Right atrium auricular region (tissue), 2 donors: ENCODE results near the gene PPP1R16B. TPM values are rescaled to one million over a fixed set of nuclear protein-coding genes. Genes with fewer than 3 reads are reported as not detected.
A peak's percentile ranks its signal among the peaks of the same experiment; 100 is the strongest.
"Not testable (repeated sequence)": the region's sequence is repeated elsewhere in the genome, so short reads cannot be mapped to it uniquely, and the experiment has no call there.

Experiments
- DNase-seq: peaks from one replicate; pipeline ENCODE4 v3.0.0-alpha.2; 2019; ENCODE audit warnings: low spot score
- H3K27ac ChIP-seq, 2 donors: fragments of 200-600 bp; sonication (generic); 1 replicate in 1 of 2; 2 replicates in 1 of 2; pipeline ENCODE4 v1.5.1; 2016 to 2019
- H3K27me3 ChIP-seq, 2 donors: fragments of 200-600 bp; sonication (generic); one replicate each; pipeline versions ENCODE4 v1.5.1 to v1.6.0; 2017 to 2019
- H3K36me3 ChIP-seq: fragments of 200-600 bp; sonication (generic); one replicate; pipeline ENCODE4 v1.5.1; 2016
- H3K4me1 ChIP-seq, 2 donors: fragments of 200-600 bp; sonication (generic); one replicate each; pipeline versions ENCODE4 v1.5.1 to v1.6.0; 2017 to 2019
- H3K4me3 ChIP-seq, 2 donors: fragments of 200-600 bp; sonication (generic); 1 replicate in 1 of 2; 2 replicates in 1 of 2; pipeline ENCODE4 v1.5.1; 2017 to 2019; ENCODE audit warnings: mild to moderate bottlenecking in 1 of 2, moderate library complexity in 1 of 2
- H3K9me3 ChIP-seq, 2 donors: fragments of 200-600 bp; sonication (generic); one replicate each; pipeline ENCODE4 v1.5.1; 2019
- CTCF ChIP-seq, 2 donors: fragments of 200-600 bp; sonication (generic); IDR thresholded peaks; one replicate each; pipeline ENCODE4 v1.5.1; 2019; ENCODE audit warnings: antibody characterized with exemption in 2 of 2
- total RNA-seq, 2 donors: library from RNA; depleted of rRNA; stranded (reverse); fragments of >200 nt; gene quantifications; one replicate each; pipeline ENCODE4 v1.1.0, GENCODE V29; 2016

Gene PPP1R16B
- total RNA-seq, 2 donors from 2014 or later: 0.96 to 6.6 TPM

- TF ChIP-seq CTCF (IDR thresholded peaks at IDR 0.05): no peak
- H3K27me3 ChIP-seq: no peaks in the 10 kb centered on the region
- no peaks in the 10 kb centered on the region for H3K9me3 ChIP-seq
- H3K4me3 ChIP-seq: no peak overlapping the region
- DNase-seq: no peak
- no peaks in the 10 kb centered on the region for H3K36me3 ChIP-seq
- no peak overlapping the region for H3K27ac ChIP-seq
- no peaks in the 10 kb centered on the region for H3K4me1 ChIP-seq
Observed at GRCh38 chr20:38953630-38954340, 148.3 kb downstream of the PPP1R16B start.

DNA sequence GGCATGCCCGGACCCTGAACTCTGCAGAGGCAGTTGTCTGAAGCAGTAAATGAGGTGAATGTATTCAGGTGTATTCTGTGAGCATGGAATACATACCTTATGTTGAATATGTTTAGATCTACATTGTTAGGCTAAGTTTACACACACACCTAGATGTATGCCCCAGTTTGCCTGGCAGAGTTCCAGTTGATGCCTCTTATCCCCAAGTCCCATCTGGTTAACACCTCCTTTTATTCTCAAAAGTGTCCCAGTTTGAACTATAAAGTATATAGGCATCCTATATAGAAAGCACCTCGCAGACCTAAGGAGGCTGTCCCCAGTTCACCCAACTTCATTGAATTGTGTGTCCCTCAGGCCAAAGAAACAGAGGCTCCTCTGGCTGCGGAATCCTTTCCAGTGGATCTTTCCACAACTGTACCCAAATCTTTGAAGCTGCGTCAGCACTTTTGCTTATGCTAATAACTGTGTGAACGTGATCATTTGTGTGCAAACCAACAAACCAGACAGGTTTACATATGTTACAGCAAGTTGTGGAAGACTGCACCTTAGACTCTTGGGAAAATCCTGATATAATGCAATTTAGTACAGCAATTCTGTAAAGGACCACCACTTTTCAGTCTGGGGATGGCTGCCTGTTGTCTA, 151.9 kb downstream of the PPP1R16B start:
- Histone ChIP-seq H3K4me1 (peaks cover 0 to 7% of the 10 kb centered on the region in 2 donors), H3K27me3 (no peaks in the 10 kb centered on the region), H3K9me3 (no peaks in the 10 kb centered on the region), H3K36me3 (no peaks in the 10 kb centered on the region), H3K4me3 (no peak overlapping the region), H3K27ac (no peak overlapping the region)
- no peak for TF ChIP-seq CTCF (IDR thresholded peaks at IDR 0.05)
- DNase-seq: no peak

GRCh38 chr20:38957915-38958485, 152.5 kb downstream of the PPP1R16B start:
- no peaks in the 10 kb centered on the region for H3K9me3 ChIP-seq
- no peaks in the 10 kb centered on the region for H3K36me3 ChIP-seq
- DNase-seq: no peak
- no peaks in the 10 kb centered on the region for H3K27me3 ChIP-seq
- TF ChIP-seq CTCF (IDR thresholded peaks at IDR 0.05): no peak
- H3K4me1 ChIP-seq: peaks cover 0 to 11% of the 10 kb centered on the region in 2 donors
- no peak overlapping the region for H3K27ac ChIP-seq
- H3K4me3 ChIP-seq: no peak overlapping the region

GRCh38 chr20:38960187-38960687, 154.7 kb downstream of the PPP1R16B start:
- not testable (repeated sequence) for H3K27me3 ChIP-seq, H3K27ac ChIP-seq, H3K36me3 ChIP-seq, DNase-seq, H3K9me3 ChIP-seq, H3K4me3 ChIP-seq
- H3K4me1 ChIP-seq: peaks cover 0 to 23% of the 10 kb centered on the region in 2 donors

DNA sequence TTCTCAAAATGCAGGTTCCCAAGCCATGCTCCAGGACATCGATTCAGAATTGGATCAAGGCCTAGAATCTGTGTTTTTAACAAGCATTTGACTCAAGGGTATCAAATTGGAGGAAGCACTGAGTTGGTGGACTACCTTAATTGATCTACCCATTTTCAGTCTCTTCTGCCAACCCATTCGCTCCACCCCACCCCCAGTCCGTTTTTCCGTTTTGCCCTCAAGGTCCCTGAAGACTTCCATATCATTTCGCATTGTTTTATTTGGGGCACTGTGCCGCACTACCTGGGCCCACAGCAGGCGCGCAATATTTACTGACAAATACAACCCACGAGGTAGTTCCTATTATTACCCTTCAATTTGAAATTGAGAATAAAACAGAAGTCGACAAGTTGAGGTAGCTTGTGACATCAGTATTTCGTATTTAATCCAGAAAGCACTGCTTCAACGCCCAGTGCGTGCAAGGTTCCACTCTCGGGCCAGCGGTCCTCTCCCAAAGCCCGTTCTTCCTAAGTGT, 156.1 kb downstream of the PPP1R16B start:
- Histone ChIP-seq H3K27ac (peak overlapping the region; percentile 97), H3K27me3 (no peaks in the 10 kb centered on the region), H3K9me3 (no peaks in the 10 kb centered on the region), H3K4me3 (peak overlapping the region; percentile 93 to 98), H3K36me3 (no peaks in the 10 kb centered on the region), H3K4me1 (peaks cover 0 to 23% of the 10 kb centered on the region in 2 donors)
- no peak for TF ChIP-seq CTCF (IDR thresholded peaks at IDR 0.05)
- DNase-seq: no peak
